Glutamatergic neuron (in vitro differentiated cells): ENCODE results near the gene MMP12. TPM values are rescaled to one million over a fixed set of nuclear protein-coding genes. Genes with fewer than 3 reads are reported as not detected.
A peak's percentile ranks its signal among the peaks of the same experiment; 100 is the strongest.

Source experiments
- DNase-seq: peaks from one replicate; pipeline ENCODE4 v3.0.0; 2022
- H3K27ac Mint-ChIP-seq: one replicate; pipeline ENCODE4 v1.8.0; 2020; ENCODE audit warnings: mild to moderate bottlenecking, mixed read lengths, inconsistent platforms; ENCODE audit not compliant: unreplicated experiment
- H3K27me3 Mint-ChIP-seq: one replicate; pipeline ENCODE4 v1.8.0; 2020; ENCODE audit warnings: mild to moderate bottlenecking, moderate library complexity, mixed read lengths, inconsistent platforms; ENCODE audit not compliant: unreplicated experiment
- H3K36me3 Mint-ChIP-seq: one replicate; pipeline ENCODE4 v1.8.0; 2020; ENCODE audit warnings: mild to moderate bottlenecking, mixed read lengths, inconsistent platforms; ENCODE audit not compliant: unreplicated experiment
- H3K4me1 Mint-ChIP-seq: one replicate; pipeline ENCODE4 v1.8.0; 2020; ENCODE audit warnings: mild to moderate bottlenecking, low read depth, mixed read lengths, inconsistent platforms; ENCODE audit not compliant: unreplicated experiment
- H3K4me3 Mint-ChIP-seq: one replicate; pipeline ENCODE4 v1.8.0; 2020; ENCODE audit warnings: mild to moderate bottlenecking, mixed read lengths, inconsistent platforms; ENCODE audit not compliant: unreplicated experiment
- H3K9me3 Mint-ChIP-seq: one replicate; pipeline ENCODE4 v1.8.0; 2020; ENCODE audit warnings: mild to moderate bottlenecking, moderate library complexity, mixed read lengths, inconsistent platforms; ENCODE audit not compliant: unreplicated experiment
- CTCF ChIP-seq: fragments of 200-600 bp; sonication (generic); IDR thresholded peaks from one replicate; pipeline ENCODE4 v1.5.0; 2021; ENCODE audit not compliant: partially characterized antibody, unreplicated experiment
- total RNA-seq: library from RNA; stranded (reverse); fragmentation: NEBNext Ultra II Directional; extraction: Animal tissue kit (Norgen Biotek cat#: 25700); gene quantifications from one replicate; pipeline ENCODE4 v1.2.1, GENCODE V29; 2021; ENCODE audit not compliant: unreplicated experiment

The MMP12 gene
- total RNA-seq, 1 donor from 2014 or later, result not detected

- no peak for TF ChIP-seq CTCF
- no peak for DNase-seq
- no peaks in the 10 kb centered on the region for H3K4me1 Mint-ChIP-seq
- H3K9me3 Mint-ChIP-seq, result no peaks in the 10 kb centered on the region
- no peaks in the 10 kb centered on the region for H3K27me3 Mint-ChIP-seq
- H3K4me3 Mint-ChIP-seq, result no peak overlapping the region
- no peaks in the 10 kb centered on the region for H3K36me3 Mint-ChIP-seq
- H3K27ac Mint-ChIP-seq, result no peak overlapping the region
Measured at GRCh38 chr11:102849311-102849710, 25.5 kb downstream of the MMP12 start.

- Mint-ChIP-seq H3K4me3 (no peak overlapping the region), H3K4me1 (no peaks in the 10 kb centered on the region), H3K27me3 (no peaks in the 10 kb centered on the region), H3K27ac (no peak overlapping the region), H3K36me3 (no peaks in the 10 kb centered on the region), H3K9me3 (no peaks in the 10 kb centered on the region)
- no peak for TF ChIP-seq CTCF
- DNase-seq, result no peak
Measured at GRCh38 chr11:102846292-102846691, 28.5 kb downstream of the MMP12 start.

- no peak for DNase-seq
- Mint-ChIP-seq H3K27me3 (no peaks in the 10 kb centered on the region), H3K4me1 (peaks cover 4% of the 10 kb centered on the region), H3K4me3 (no peak within 1 kb of the TSS), H3K9me3 (no peaks in the 10 kb centered on the region), H3K36me3 (no peaks in the 10 kb centered on the region), H3K27ac (no peak within 1 kb of the TSS)
- TF ChIP-seq CTCF, result no peak
Measured at GRCh38 chr11:102843489-102843888, 31.3 kb downstream of the MMP12 start, which contains the start of gene MMP3. MMP3 (minus strand) TSS chr11:102843609; CDS start chr11:102843546, 63 bp downstream.

- H3K9me3 Mint-ChIP-seq, result no peaks in the 10 kb centered on the region
- no peaks in the 10 kb centered on the region for H3K36me3 Mint-ChIP-seq
- H3K27ac Mint-ChIP-seq, result no peak overlapping the region
- H3K27me3 Mint-ChIP-seq, result no peaks in the 10 kb centered on the region
- peaks cover 6% of the 10 kb centered on the region for H3K4me1 Mint-ChIP-seq
- TF ChIP-seq CTCF, result no peak
- DNase-seq, result no peak
- no peak overlapping the region for H3K4me3 Mint-ChIP-seq
Measured at GRCh38 chr11:102842930-102843329, 31.9 kb downstream of the MMP12 start.

- TF ChIP-seq CTCF, result no peak
- peak; percentile 40 for DNase-seq
- no peaks in the 10 kb centered on the region for H3K27me3 Mint-ChIP-seq
- H3K36me3 Mint-ChIP-seq, result no peaks in the 10 kb centered on the region
- H3K27ac Mint-ChIP-seq, result no peak overlapping the region
- no peak overlapping the region for H3K4me3 Mint-ChIP-seq
- H3K4me1 Mint-ChIP-seq, result peaks cover 9% of the 10 kb centered on the region
- H3K9me3 Mint-ChIP-seq, result no peaks in the 10 kb centered on the region
Measured at GRCh38 chr11:102840018-102840417, 34.8 kb downstream of the MMP12 start.
